ENCODE results near the gene ZNF385B.
"Not testable (repeated sequence)": the region's sequence is repeated elsewhere in the genome, so short reads cannot be mapped to it uniquely, and the experiment has no call there.

Gene ZNF385B

DNA sequence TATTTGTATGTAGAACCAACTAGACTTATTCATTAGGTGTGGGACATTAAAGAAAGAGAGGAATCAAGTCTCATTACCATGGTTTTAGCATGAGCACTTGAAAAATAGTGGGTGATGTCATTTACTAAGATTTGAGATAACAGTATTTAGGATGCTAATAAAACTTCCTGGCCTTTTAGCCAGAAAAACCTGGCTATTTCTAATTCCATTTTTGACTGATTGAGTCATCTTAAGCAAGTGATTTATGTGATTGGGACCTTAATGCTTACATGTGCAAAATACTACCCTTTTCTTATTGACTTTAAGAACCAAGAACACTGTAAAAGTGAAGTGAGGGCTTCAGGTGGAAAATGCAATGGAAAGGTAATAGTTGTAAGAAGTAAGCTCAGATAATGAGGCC, 400.0 kb downstream of the ZNF385B start:
- no peak for DNase-seq

DNA sequence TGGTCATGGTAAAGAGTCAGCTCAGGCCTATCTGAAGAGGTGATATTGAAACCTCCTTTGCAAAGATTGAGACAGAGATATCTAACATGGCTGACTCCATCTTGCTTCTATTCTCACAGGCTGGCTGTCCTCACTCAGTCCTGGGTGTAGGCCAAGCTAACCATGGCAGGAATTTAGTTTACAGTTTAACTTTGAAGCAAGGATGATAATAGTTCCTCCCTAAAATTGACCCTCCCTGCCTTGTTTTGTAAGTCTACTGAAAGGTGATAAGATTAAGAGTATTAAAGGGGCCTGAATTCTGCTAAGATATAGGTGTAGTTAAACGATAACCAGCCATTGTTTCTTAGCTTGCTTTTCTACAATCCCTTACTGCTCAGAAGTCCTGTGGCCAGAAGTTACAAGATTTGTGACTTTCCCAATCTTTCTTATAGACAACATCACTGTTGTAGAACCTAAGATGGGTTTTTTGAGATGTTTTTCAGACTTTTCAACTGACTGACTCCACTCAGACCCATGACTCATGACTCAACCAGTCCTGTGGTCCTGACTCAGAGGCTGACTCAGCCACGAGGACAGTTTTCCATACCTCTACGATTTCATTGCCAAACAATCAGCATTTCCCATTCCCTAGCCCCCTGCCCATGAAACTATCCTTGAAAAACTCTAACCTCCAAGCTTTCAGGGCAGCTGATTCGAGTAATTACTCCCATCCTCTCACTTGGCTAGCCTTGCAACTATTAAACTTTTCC, 401.1 kb downstream of the ZNF385B start:
- DNase-seq, result no peak

DNA sequence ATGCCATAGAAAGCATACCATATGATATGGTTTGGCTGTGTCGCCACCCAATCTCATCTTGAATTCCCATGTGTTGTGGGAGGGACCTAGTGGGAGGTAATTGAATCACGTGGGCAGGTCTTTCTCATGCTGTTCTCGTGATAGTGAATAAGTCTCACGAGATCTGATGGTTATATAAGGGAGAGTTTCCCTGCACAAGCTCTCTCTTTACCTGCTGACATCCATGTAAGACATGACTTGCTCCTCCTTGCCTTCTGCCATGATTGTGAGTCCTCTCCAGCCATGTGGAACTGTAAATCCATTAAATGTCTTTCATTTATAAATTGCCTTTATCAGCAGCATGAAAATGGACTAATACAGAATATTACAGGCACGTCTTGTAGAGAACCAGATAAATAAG, 403.3 kb downstream of the ZNF385B start:
- DNase-seq, result not testable (repeated sequence)

DNA sequence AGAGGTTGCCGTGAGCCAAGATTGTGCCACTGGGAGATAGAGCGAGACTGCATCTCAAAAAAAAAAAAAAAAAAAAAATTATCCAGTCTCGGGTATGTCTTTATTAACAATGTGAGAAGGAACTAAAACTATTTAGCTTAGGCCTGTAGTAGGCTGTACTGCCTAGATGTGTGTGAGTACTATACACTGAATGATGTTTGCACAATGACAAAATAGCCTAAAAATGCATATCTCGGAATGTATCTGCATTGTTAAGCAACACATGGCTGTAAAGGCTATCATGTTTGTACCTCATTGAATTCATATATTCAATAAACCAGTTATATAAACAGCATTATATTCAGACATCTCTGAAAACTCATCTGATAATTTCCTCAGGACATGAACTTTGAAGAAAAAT, 405.6 kb downstream of the ZNF385B start:
- no peak for DNase-seq

DNA sequence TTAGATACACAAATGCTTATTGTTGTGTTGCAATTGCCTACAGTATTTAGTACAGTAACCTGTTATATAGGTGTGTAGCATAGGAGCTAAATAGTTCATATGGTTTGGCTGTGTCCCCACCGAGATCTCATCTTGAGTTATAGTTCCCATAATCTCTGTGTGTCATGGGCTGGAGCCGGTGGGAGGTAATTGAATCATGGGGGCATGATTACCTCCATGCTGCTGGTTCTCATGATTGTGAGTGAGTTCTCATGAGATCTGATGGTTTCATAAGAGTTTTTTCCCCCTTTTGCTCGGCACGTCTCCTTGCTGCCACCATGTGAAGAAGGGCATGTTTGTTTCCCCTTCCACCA, 406.3 kb downstream of the ZNF385B start:
- DNase-seq, result no peak

DNA sequence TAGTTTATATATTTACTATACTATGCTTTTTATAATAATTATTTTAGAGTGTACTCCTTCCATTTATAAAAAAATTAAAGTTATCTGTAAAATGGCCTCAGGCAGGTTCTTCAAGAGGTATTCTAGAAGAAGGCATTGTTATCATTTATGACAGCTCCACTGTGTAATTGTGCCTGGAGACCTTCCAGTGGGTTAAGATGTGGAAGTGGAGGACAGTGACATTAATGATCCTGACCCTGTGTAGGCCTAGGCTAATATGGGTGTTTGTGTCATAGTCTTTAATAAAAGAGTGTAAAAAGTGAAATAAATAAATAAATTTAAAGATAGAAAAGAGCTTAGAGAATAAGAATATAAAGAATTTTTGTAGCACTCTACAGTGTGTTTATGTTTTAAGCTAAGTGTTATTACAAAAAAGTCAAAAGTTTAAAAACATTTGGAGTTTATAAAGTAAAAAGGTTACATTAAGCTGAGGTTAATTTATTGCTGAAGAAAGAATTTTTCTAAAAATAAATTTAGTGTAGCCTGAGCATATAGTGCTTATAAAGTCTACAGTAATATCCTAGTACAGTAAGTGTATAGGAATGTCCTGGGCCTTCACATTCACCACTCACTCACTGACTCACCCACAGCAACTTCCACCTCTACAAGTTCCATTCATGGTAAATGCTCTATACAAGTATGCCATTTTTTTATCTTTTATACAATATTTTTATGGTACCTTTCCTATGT, 406.8 kb downstream of the ZNF385B start:
- DNase-seq, result no peak

DNA sequence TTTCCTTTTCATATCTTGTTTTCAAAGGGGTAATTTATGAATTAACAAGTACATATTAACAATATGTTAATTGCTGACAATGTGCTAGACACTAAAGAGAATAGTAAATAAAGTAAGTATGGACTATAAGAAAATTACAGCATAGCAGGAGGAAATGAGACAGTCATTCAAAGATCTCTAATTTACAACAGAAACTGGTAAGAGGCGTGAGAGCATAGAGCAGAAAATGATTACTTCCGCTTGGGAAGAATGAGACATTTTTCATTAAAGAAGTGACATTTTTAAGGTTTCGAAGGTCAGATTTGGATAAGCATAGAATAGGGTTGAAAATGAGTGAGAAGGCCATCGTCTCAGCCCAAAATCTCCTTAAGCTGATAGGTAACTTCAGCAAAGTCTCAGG, 412.4 kb downstream of the ZNF385B start:
- DNase-seq, result no peak

DNA sequence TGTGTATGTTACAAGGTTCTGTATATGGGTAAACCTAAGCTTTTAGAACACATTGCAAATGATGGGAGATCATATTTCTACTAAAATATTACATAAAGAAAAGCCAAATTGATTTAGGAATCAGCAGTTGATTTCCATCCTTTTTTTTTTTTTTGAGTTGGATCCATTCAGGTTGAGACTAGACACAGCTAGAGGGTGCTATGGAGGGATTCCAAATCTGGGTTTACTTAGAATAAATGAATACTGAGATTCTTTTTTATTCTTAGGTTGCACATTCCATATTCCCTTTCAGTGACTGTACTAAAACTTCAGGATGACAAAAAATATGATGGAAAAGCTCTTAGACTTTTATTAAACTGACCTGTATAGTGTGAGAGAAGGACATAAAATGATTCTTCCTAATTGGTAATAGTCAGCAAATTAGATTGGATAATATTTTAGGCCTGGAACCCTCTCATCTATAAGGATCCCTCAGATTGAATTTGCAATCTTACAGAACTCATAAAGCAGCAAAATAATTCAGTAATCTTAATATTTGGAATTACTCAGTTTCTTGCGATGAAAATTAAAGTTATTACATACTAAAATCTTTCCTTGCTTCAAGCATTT, 413.5 kb downstream of the ZNF385B start:
- no peak for DNase-seq

DNA sequence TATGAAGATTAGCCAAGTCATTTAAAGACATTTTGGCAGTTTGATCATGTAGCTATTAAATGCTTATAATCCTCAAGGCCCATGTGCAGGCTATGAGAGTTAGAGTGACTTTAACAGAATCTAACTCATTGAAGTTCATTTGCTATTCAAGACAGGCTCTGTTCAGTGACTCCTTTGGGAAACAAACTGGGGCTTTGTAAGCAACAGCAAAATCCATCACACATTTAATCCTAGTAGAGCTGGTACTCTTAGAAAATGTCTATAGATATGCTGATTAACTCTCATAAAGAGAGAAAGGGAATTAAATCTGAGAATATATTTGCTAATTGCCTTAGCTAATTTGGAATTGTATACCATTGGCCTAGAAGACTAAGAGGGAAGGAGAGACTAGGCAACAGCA, 414.0 kb downstream of the ZNF385B start:
- no peak for DNase-seq

DNA sequence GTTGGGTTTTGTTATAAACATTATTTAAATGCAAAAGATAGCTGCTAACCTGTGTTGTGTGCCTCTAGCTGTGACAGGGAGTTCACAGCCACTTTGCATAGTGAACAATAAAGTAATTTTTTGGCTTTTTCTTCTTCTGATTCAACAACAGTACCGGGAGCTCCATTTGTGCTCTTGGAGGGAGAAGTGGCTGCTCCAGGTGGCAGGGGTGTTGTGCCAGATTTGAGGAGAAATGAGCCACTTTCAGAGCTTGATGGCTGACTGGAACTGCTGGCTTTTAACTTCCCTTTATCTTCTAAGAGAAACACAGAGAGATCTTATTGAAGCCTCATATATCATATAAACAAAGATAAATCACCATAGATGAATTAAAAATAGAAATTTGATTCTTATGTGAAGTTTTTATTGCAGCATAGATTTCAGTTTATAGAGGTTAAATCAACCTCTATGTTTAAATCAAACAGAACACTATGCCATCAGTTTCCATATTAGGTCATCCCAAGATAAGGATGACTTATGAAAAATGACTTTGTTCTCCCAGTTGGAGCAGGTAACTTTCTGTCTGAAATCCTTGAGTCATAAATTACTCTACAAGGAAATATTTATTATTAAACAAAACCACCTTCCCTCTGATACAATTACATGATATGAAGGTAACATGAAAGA, 414.8 kb downstream of the ZNF385B start:
- no peak for DNase-seq

DNA sequence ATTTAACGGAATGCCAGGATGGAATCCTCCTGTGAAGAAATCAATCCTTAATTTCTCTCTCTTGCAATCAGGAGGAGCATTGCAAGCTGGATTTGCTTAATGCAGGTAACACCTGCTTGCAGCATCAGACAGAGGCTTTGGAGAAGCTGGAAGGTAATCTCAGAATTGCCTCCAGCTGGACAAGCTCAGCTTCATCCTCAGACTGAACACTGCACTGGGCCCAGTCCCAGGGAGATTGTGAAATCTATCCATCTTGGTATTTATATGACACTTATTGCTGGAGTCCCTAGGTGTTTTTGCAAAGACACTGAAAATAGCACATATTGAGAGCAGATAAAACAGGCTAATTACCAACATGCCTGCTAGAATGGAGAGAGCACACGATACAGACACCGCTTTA, 417.4 kb downstream of the ZNF385B start:
- DNase-seq, result no peak

DNA sequence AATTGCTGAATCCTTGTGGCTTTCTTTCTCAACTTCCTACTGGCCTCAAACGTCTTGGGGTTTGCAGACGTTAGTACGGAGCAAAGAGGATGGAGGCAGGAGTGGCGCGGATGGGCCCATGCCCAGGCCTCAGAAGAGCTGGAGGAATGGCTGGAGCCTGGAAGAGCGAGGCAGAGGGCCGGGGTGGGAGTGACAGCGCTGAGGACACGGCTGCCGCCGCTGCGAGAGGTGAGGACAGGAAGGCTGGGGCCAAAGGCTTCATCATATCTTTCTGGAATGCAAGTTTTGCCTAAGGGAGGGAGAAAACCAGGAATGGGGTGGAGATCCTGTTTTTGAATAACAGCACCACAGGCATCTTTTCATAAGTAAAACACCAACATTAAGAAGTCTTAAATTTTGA, 418.2 kb downstream of the ZNF385B start:
- no peak for DNase-seq

DNA sequence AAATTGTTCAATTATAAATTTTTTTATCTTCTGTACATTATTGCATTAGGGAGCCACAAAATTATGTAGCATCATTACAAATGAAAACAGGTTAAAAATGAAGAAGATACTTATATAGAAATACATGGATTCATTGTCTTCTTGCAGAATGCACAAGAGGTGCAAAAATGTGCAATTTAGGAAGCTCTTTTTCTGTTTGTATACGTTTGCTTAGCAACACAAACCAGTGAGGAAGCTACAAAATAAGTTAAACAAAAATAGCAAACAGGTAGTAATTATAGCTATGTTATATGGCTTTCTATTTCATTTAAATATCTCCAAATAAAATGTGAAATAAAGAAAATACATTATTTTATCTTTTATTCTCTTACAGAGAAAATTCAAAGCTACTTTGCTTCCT, 419.2 kb downstream of the ZNF385B start:
- DNase-seq, result no peak

DNA sequence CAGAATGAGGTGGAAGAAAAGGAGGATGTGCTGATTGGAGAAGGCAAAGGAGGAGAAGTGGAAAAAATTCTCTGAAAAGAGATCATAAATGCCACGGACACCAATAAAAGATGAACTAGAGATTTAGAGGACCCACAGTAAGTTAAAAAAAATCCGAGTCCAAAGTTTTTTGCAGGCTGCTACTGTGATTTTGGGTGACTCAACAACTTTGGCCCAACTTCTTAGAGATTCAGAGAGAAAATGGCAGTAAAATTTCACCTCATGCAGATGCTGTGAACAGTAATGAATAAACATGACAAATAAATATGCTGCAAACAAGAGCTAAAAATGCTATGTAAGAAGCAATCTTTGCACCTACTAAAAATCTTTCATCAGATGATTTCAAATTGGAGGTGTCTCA, 419.9 kb downstream of the ZNF385B start:
- DNase-seq, result no peak

DNA sequence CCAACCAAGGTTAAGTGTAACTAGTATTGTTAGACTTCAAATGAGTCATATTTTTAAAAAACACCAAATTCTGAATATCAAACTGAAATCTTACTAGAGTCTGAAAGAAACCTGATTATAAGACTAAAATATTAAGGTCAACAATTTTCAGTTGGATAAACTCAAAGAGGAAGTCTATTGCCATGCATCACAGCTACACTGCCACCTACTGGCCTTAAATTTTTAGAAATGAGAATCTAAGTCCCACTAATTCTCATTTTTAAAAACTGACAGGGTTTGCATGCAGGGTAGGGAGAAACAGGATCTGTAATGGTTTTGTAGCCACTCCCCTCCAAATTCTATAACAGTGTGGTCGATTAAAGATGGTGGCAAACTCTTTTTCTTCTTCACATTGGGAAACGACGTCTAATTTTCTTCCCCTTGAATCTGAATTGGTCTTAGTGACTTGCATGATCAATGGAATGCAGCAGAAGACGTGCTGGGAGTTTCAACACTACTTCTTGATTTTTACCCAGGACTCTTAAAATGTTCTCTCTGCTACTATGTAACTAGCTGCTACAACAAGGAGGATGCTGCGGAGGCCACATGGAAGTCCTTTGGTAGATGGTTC, 420.7 kb downstream of the ZNF385B start:
- DNase-seq, result no peak

DNA sequence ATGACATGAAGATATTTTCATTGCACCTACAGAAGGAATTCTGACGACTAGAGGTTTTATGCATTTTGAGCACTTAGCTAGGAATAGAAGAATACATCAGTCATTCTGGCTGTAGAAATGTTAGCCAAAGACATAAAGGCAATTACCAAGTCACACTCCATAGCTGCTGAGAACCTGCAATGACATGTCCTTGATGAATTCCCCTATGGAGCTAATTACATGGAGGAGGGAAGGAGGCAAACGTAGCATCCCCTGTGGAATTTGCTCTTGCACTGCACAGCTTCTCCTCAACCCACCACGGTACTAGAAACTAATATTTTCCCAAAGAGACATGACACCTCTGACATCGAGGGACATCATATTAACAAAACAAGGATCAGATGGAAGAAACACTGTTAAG, 422.8 kb downstream of the ZNF385B start:
- DNase-seq, result no peak

DNA sequence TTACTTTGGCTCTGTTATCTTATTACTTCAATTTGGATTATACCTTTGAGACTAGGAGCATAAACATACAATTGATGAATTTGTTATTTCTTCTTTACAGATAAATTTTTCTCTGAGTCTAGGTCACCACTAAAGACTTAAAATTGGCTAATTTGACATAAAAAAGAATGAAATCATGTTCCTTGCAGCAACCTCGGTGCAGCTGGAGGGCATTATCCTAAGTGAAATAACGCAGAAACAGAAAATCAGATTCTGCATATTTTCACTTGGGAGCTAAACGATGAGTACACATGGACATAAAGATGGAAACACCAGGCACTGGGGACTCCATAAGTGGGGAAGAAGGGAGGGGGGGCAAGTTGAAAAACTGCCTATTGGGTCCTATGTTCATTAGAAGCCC, 424.0 kb downstream of the ZNF385B start:
- DNase-seq, result no peak

DNA sequence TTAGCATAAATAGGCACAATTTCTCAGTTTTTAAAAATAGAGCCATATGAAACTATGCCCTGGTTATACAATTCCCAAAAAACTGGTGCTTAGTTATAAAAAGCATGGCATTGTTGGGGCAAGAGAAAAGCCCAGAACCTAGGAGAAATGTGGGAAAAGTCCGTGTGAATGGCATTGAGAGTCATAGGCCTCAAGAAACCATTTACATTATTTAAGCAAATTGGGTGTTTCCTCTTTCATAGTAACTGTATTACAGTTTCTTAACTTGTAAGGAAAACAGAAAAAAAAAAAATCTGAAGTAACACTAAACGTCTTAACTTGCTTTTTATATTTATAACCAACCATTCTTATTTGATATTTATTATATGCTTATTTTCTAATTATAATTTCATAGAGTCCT, 425.8 kb downstream of the ZNF385B start:
- no peak for DNase-seq

DNA sequence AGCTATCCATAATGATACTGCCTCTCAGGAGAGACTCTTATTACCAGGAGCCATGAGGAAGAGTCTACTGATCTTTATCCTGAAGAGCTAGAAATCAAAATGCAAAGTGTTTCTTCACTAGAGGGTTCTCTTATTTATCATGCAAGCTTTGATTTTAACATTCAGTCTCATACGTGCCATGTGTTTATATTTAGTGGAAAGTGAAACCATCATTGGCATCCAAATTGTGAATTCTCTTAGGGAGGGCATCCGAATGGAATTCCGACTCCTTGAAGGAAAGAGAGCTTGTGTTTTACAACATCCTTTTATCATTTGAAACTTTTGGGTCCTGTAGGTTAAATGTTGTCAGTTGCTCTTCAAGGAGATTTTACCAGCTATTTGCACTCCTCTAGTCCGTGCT, 426.4 kb downstream of the ZNF385B start:
- DNase-seq, result no peak

DNA sequence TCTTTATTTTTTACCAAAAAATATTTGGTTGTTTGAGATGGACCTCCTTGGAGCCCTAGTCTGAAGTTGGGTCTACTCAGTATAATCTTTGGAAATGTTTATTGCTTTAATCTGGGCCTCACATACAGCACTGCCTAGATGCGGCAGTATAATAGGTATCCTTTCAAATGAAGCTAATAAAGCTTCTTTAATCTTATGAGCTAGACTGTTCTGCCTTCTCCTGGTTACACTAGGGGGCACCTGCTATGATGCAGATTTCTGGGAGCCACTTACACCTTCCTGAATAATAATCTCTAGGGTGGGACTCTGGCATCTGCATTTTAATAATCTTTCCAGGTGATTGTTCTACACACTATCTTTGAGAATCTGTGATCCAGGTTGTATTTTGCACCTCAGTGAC, 427.1 kb downstream of the ZNF385B start:
- DNase-seq, result no peak

DNA sequence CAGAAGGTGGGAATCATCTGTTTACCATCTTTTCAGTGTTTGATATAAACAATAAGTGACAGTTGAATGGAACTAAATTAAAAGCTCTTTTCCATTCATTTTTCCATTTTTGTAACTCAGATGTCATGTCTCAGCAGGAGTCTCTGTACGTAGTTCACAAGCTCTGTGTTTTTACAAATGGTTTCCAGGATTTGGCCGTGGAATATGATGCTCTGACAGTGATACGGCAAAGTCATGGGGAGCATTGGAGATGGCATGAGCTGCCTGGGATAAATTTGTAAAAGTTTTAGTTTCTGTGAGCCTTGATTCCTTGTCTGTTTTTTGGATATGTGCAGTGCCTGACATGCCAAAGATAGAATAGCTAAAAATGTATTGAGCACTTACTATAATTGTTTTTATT, 428.7 kb downstream of the ZNF385B start:
- DNase-seq, result no peak

DNA sequence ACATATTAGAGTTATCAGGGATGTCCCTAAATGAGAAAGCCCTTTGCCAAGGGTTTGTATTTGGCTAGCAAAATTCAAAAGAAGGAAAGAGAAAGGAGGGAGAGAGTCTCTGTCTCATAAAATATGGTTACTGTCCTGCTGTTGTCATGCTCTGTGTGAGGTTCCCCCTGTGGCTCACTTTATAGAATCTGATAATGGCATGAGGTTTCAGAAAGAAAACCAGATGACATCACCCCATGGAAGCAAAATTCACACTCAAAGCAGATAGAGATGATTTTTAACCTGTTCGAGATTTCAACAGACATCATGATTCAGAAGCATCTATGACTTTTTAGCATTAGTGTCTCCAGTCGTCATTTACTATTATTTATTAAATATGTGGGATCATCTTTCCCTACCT, 431.8 kb downstream of the ZNF385B start:
- no peak for DNase-seq

DNA sequence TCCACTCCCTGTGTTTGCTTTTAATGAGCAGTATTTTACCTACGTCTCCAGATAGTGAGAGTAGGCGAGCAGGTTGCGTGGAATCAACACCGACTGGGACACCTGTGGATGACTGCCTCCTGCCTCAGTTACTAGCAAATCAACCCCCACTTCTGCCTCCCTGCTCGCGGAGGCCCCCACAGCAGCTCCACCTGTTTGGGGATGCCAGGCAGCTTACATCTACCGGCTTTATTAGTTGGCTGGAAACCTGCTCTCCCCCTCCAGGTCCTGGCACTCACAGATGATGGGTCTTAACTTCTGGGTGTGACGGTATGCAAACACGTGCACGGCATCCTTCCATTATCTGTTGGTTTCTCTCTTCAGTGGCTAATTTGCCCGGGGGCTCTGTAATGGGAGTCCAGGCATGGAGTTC, 432.3 kb downstream of the ZNF385B start:
- DNase-seq, result no peak

All from cerebellar nuclear complex (tissue), 1 donor.